ENCODE results near the gene UBASH3B. TPM values are rescaled to one million over a fixed set of nuclear protein-coding genes. Genes with fewer than 3 reads are reported as not detected.
"Not testable (repeated sequence)": the region's sequence is repeated elsewhere in the genome, so short reads cannot be mapped to it uniquely, and the experiment has no call there.

UBASH3B gene
- total RNA-seq, 1 donor from 2014 or later: 2.0 TPM

DNA sequence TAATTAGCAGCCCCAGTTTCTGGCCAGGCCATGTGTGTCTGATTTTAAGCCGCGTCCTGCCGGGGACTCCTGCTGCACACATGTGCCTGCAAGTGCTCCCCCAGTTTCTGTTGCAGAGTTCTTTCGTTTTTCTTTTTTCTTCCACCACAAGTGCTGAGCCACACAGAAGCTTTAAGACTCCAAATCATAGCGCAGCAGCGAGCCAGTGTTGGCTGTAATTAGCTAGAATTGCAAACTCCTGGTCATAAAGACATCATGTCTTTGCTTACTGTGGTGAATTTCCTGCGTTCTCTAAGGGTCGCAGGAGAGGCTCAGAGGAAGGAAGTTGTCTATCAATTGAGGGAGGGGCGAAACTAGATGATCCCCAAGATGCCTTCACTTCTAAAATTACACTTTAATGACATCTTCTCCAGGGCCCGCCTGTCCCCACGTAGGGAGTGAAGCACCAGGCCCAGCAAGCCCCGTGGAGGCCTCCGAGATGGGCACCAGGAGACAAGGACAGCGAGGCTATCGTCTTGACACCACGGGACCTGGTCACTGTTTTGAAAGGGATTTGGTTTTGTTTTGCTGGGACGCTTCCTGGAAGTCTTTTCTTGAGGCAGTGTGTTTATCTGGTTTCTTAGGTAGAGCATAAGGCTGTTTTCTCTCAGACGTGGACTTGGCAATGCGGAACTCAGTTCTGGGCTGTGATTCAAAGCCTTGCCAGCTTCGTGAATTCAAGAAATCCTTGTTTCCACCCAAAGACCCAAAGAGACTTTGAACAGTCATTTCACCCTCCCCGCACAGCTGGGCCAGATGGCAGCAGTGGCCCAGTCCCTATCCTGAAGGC lies 71.8 kb downstream of the UBASH3B start:
- Histone ChIP-seq H2AFZ (replicated peaks) (no peak overlapping the region), H3K79me2 (ENCODE audit: low read depth) (no peaks in the 10 kb centered on the region), H3F3A (ENCODE audit: low read depth) (peaks cover 10% of the 10 kb centered on the region), H3K4me3 (no peak overlapping the region), H3K4me2 (peak overlapping the region; percentile 8), H3K27me3 (no peaks in the 10 kb centered on the region), H3K27ac (peak overlapping the region; percentile 57), H3K4me1 (peaks cover 23% of the 10 kb centered on the region), H3K9me3 (ENCODE audit: low read depth) (no peaks in the 10 kb centered on the region), H4K20me1 (ENCODE audit: low read depth) (no peaks in the 10 kb centered on the region), H3K36me3 (no peaks in the 10 kb centered on the region), H3K9ac (no peak overlapping the region)
- peak; percentile 37 for DNase-seq (ENCODE audit: low spot score)
- Mint-ChIP-seq H3K4me1 (peaks cover 30% of the 10 kb centered on the region), H3K36me3 (peaks cover 2% of the 10 kb centered on the region), H3K27ac (peak overlapping the region; percentile 17), H3K4me3 (no peak overlapping the region), H3K27me3 (ENCODE audit: insufficient read depth, low read depth) (no peaks in the 10 kb centered on the region), H3K9me3 (no peaks in the 10 kb centered on the region)
- no peak for TF ChIP-seq EZH2phosphoT487 (IDR thresholded peaks at IDR 0.05)
- TF ChIP-seq EZH2 (IDR thresholded peaks at IDR 0.05): no peak
- TF ChIP-seq, protein P1, sequence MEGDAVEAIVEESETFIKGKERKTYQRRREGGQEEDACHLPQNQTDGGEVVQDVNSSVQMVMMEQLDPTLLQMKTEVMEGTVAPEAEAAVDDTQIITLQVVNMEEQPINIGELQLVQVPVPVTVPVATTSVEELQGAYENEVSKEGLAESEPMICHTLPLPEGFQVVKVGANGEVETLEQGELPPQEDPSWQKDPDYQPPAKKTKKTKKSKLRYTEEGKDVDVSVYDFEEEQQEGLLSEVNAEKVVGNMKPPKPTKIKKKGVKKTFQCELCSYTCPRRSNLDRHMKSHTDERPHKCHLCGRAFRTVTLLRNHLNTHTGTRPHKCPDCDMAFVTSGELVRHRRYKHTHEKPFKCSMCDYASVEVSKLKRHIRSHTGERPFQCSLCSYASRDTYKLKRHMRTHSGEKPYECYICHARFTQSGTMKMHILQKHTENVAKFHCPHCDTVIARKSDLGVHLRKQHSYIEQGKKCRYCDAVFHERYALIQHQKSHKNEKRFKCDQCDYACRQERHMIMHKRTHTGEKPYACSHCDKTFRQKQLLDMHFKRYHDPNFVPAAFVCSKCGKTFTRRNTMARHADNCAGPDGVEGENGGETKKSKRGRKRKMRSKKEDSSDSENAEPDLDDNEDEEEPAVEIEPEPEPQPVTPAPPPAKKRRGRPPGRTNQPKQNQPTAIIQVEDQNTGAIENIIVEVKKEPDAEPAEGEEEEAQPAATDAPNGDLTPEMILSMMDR (IDR thresholded peaks at IDR 0.05): no peak

DNA sequence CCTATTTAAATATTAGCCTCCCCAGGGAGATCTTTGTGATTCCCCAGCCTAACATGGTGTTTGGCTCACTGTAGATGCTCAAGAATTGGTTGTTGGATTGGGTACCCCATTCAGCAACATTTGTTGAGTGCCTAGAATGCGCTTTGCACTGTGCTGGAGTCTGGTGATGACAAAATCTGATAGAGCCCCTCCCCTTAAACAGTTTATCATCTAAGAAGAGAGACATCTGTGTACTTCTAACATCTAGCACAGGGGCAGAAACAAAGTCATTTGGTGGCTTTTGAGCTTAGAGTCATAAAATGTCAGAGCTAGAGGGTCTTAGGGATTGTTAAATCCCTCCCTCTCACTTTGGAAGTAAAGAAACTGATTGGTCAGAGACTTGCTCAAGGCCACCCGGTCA lies 73.0 kb downstream of the UBASH3B start:
- Histone ChIP-seq H3K4me1 (peaks cover 32% of the 10 kb centered on the region), H3F3A (ENCODE audit: low read depth) (peaks cover 10% of the 10 kb centered on the region), H3K4me3 (no peak overlapping the region), H3K9ac (no peak overlapping the region), H3K27ac (no peak overlapping the region), H3K79me2 (ENCODE audit: low read depth) (no peaks in the 10 kb centered on the region), H3K27me3 (no peaks in the 10 kb centered on the region), H4K20me1 (ENCODE audit: low read depth) (no peaks in the 10 kb centered on the region), H3K9me3 (ENCODE audit: low read depth) (no peaks in the 10 kb centered on the region), H3K4me2 (no peak overlapping the region), H3K36me3 (no peaks in the 10 kb centered on the region), H2AFZ (replicated peaks) (no peak overlapping the region)
- Mint-ChIP-seq H3K36me3 (peaks cover 2% of the 10 kb centered on the region), H3K27me3 (ENCODE audit: insufficient read depth, low read depth) (no peaks in the 10 kb centered on the region), H3K4me3 (no peak overlapping the region), H3K9me3 (no peaks in the 10 kb centered on the region), H3K4me1 (peaks cover 27% of the 10 kb centered on the region), H3K27ac (peak overlapping the region; percentile 42)
- no peak for DNase-seq (ENCODE audit: low spot score)
- TF ChIP-seq EZH2 (IDR thresholded peaks at IDR 0.05) (no peak), EZH2phosphoT487 (IDR thresholded peaks at IDR 0.05) (no peak)
- TF ChIP-seq, protein P1 (IDR thresholded peaks at IDR 0.05): no peak

DNA sequence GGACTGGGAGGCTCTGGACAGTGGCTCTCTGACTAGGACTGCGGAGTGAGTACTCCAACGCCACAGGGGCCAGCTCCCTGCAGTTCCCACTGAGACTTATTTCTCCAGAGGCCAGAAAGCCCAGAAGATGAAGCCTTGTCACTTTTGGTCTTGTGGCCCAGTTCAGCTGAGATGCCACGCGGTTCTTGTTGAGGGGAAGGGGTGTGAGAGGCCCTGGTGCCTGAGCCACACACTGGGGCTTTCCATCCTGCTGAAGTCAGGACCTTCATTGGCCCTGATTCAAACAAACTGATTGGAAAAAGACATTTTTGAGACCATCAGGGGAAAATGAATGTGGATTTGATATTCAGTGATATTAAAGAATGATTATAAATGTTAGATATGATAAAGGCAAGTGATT lies 73.6 kb downstream of the UBASH3B start:
- Mint-ChIP-seq H3K4me3 (no peak overlapping the region), H3K4me1 (peaks cover 22% of the 10 kb centered on the region), H3K36me3 (peaks cover 2% of the 10 kb centered on the region), H3K9me3 (no peaks in the 10 kb centered on the region), H3K27ac (peak overlapping the region; percentile 37), H3K27me3 (ENCODE audit: insufficient read depth, low read depth) (no peaks in the 10 kb centered on the region)
- no peak for DNase-seq (ENCODE audit: low spot score)
- H3K4me2 ChIP-seq: no peak overlapping the region
- H3K36me3 ChIP-seq: no peaks in the 10 kb centered on the region
- H3K27me3 ChIP-seq: no peaks in the 10 kb centered on the region
- H3K4me1 ChIP-seq: peaks cover 28% of the 10 kb centered on the region
- no peaks in the 10 kb centered on the region for H4K20me1 ChIP-seq (ENCODE audit: low read depth)
- no peaks in the 10 kb centered on the region for H3K9me3 ChIP-seq (ENCODE audit: low read depth)
- no peaks in the 10 kb centered on the region for H3K79me2 ChIP-seq (ENCODE audit: low read depth)
- TF ChIP-seq EZH2phosphoT487 (IDR thresholded peaks at IDR 0.05) (no peak), EZH2 (IDR thresholded peaks at IDR 0.05) (no peak)
- TF ChIP-seq, protein P1 (IDR thresholded peaks at IDR 0.05): no peak
- H3K4me3 ChIP-seq: no peak overlapping the region
- H3K9ac ChIP-seq: no peak overlapping the region
- H2AFZ ChIP-seq (replicated peaks): no peak overlapping the region
- no peak overlapping the region for H3K27ac ChIP-seq
- H3F3A ChIP-seq (ENCODE audit: low read depth): peaks cover 10% of the 10 kb centered on the region

DNA sequence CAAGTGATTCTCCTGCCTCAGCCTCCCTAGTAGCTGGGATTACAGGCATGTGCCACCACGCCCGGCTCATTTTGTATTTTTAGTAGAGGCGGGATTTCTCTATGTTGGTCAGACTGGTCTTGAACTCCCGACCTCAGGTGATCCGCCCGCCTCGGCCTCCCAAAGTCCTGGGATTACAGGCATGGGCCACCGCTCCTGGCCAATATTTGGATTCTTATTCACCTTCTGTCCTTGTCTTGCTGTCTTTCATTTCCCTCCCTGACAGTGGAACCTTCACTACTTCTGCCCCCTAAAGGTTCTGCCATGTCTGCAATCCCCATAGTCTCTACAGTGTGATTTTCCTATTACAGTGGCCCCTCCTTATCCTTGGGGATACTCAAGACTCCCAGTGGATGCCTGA lies 75.2 kb downstream of the UBASH3B start:
- H3K9me3 Mint-ChIP-seq; H3K27me3 ChIP-seq; H3K9me3 ChIP-seq (ENCODE audit: low read depth); DNase-seq (ENCODE audit: low spot score); H4K20me1 ChIP-seq (ENCODE audit: low read depth); H3K27me3 Mint-ChIP-seq (ENCODE audit: insufficient read depth, low read depth); H2AFZ ChIP-seq (replicated peaks); H3K36me3 Mint-ChIP-seq; H3K27ac ChIP-seq; H3K27ac Mint-ChIP-seq; H3K36me3 ChIP-seq; H3K9ac ChIP-seq; H3K4me2 ChIP-seq; H3K4me3 ChIP-seq; H3K79me2 ChIP-seq (ENCODE audit: low read depth); H3K4me3 Mint-ChIP-seq; H3F3A ChIP-seq (ENCODE audit: low read depth): not testable (repeated sequence)
- peaks cover 25% of the 10 kb centered on the region for H3K4me1 ChIP-seq
- peaks cover 17% of the 10 kb centered on the region for H3K4me1 Mint-ChIP-seq

Data from neural progenitor cell (in vitro differentiated cells).